HG02938 (cell line): ENCODE measurements around the gene RIBC1.
"Not testable (repeated sequence)": the region's sequence is repeated elsewhere in the genome, so short reads cannot be mapped to it uniquely, and the experiment has no call there.

Experiments
- ATAC-seq: cut with Tn5 transposase; IDR thresholded peaks from one replicate; pipeline ENCODE4 v1.9.1; 2021; ENCODE audit warnings: mild to moderate bottlenecking, moderate library complexity; ENCODE audit not compliant: unreplicated experiment

The RIBC1 gene

GRCh38 chrX:53433651-53434639, 11.3 kb downstream of the RIBC1 start, which contains the start of gene HSD17B10:
Gene HSD17B10, minus strand, starts transcription at chrX:53434370. Its CDS starts 25 bp downstream, at chrX:53434345.
- ATAC-seq, result peak; percentile 95

DNA sequence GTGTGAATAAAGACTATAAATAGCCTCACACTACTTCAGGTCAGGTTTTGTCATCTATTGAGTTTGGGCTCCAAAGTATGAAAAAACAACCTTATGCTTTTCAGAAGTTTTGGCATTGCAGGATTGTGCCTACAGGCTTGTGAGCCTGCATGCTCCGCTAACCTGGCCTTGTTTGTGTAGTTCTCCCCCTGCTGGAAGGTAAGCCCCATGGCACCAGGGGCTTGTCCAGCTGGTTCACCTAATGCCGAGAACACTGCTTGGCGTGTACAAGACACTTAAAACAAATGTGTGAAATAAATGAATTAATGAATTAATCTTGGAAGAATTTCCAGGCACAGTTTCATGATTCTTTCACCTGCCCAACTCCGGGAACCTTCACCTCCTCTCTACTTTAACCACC, 13.3 kb downstream of the RIBC1 start:
- ATAC-seq, result peak; percentile 49

GRCh38 chrX:53437206-53437605, 14.5 kb downstream of the RIBC1 start:
- ATAC-seq, result no peak

- ATAC-seq, result no peak
Measured at GRCh38 chrX:53438174-53438831, 15.6 kb downstream of the RIBC1 start.

DNA sequence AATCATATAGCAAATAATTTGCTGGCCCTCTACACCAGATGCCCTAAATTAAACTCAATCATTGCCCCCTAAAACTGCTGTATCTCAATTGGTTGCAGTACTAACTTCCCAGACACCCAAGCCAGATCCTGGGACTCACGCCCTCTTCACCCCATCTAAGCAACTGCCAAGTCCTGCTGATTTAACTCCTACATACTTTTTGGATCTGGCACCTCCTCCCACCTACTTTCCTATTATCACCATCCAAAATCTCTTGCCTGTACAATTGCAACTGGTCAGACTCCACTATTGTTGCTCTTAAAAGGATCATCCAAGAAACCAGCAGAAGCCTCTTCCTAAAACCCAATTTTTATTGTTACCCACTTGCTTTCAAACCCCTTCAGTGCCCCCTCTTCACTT, 16.2 kb downstream of the RIBC1 start:
- no peak for ATAC-seq

- no peak for ATAC-seq
Measured at GRCh38 chrX:53440101-53440500, 17.4 kb downstream of the RIBC1 start.

DNA sequence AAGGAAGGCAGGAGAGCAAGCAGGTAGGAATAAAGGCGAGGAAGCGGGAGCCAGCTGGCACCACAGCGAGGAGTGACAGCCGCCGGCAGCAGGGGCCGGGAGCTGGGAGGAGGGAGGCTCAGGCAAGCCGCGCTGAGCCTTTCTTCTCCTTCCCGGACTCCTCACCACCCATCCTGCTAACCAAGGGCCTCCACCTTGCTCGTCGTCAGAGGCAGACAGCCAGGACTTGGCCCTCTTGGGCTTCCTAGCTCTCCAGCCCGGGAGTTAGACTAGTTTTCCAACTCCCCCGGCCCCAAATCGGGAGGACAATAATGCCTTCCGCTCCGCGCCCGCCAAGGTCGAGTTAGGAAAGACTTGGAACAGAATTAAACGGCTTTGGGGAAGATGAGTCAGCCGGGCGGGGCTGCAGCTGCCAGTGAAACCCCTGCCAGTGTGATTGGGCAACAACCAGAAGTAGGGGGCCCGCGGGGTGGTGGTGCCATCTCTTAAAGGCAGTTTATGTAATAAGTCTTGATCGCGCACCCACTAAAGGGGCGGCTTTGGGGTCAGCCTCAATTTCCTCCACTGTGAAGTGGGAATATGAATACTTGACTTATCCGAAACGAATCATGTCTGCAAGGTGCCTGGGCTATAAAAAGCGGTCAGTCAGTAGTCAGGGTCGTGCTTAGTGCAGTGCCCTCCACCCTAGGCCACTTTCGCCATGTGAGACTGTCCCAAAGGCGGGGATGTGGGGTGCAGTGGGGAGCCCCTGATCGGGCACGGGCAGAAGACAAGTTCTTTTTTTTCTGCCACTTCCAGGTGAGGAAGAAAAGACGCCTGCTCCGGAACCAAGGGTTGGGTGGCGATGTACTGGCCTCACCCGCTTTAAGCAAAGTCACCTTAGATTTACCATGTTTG, 18.2 kb downstream of the RIBC1 start:
- no peak for ATAC-seq

DNA sequence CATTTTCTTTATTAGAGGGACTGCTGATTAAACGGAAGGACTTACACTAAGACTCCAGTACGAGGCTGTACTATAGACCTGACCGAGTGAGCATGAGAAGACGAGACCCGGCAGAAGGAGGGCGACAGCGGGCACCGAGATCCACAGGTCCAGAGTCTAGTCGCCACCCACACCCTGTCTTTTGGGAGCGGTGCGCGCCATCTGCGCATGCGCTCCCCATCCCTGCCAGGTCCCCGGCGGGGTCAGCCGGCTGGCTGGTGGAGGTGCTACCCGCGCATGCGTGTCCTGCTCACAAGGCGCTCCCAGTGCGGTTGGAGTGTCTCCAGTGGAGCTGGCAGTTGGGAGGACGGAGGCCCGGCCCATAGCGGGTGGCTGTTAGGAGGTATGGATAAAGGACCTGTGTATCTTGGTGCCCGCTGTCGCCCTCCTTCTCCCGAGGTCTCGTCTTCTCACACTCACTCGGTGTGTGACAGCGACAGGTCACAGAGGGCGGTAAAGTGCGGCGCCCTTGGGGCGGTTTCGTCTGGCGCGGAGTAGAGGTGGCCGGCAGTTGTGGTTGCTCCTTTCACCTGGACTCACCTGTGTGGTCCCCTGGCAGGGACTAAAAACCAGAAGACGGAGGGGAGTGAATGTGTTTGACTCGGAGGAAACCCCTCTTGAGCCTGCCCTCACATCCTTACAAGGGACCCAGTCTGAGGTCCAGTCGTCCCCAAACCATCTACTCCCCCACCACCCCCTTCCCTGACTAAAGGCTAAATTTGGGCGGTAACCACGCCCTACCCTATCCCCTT, 19.1 kb downstream of the RIBC1 start:
- peak; percentile 45 for ATAC-seq

GRCh38 chrX:53442322-53442631, 19.6 kb downstream of the RIBC1 start:
- ATAC-seq, result no peak

GRCh38 chrX:53445977-53446376, 23.3 kb downstream of the RIBC1 start:
- no peak for ATAC-seq

- ATAC-seq, result no peak
Measured at GRCh38 chrX:53447441-53447840, 24.8 kb downstream of the RIBC1 start.

DNA sequence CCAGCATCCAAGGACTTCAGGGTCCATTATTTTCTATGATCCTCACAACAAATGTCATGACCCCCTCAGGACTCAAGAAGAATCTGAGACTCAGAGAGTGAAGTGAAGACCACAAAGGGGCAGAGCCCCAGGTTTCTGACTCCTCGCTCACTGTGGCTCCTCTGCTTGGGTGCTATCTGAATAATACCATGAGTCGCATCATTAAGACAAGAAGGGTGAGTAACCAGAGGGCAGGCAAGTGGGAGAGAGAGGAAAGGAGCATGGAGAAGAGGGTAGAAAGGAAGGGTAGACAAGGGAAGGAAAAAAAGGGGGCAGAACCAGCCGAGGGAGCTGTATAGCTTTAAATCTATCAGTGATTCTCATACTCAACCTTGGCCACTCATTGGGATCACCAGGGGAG, 27.0 kb downstream of the RIBC1 start:
- no peak for ATAC-seq

GRCh38 chrX:53452812-53453211, 30.1 kb downstream of the RIBC1 start:
- ATAC-seq, result no peak

- no peak for ATAC-seq
Measured at GRCh38 chrX:53456254-53456653, 33.6 kb downstream of the RIBC1 start.

GRCh38 chrX:53458082-53458481, 35.4 kb downstream of the RIBC1 start:
- no peak for ATAC-seq

DNA sequence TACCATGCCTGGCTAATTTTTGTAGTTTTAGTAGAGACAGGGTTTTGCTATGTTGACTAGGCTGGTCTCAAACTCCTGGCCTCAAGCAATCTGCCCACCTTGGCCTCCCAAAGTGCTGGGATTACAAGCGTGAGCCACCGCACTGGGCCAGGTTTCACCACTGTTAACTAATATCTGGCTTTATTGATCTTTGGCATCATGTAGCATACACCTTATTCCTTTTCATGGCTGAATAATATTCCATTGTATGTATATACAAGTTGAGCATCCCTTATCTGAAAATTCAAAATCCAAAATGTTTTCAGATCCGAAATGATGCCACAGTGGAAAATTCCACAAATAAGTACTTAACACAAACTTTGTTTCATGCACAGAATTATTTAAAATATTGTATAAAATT, 46.0 kb downstream of the RIBC1 start:
- not testable (repeated sequence) for ATAC-seq

DNA sequence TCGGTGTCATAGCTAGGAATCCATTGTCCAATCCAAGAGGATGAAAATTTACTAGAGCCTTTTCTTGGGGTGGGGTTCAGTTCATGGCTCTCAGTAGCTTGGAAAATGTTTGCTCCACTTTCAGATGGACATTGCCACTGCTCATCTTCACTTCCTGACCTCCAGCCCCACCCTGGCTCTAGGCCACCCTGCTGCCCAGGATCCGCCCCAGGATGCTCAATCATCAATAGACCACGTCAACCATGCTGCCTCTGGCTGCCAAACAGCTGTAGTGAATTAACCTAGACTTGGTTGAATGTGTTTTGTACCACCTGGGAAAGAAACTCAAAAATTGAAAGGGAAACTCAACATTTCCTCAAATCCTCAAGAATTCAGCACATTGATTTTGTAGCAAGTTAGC, 48.7 kb downstream of the RIBC1 start:
- ATAC-seq, result no peak

DNA sequence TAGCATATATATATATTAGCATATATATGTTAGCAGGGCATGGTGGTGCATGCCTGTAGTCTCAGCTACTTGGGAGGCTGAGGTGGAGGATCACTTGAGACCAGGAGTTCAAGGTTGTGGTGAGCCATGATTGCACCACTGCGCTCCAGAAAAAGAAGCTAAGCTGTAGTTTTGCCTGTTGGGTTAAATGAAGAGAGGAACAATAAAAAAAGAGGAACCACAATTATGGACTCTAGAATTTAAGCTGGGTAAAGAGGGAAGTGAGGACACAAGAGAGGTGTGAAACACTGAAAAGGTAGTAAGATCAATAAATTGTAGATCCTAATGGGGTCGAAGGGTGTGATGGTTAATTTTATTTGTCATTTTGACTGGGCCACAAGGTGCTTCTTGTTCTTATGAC, 52.0 kb downstream of the RIBC1 start:
- no peak for ATAC-seq

DNA sequence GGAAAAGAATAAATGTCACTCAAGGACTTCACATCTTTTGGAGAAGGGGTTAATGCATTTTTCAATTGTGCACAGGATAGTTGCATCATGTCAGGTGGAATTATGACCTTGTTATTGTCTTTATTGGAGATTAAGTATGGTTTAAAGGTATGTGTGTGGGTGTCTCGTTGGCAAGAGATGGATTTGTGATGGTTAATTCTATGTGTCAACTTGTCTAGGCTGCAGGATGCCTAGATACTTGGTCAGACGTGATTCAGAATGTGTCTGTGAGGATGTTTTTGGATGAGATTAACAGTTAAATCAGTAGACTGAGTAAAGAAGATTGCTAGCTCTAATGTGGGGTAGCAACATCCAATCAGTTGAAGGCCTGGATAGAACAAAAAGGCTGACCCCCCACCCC, 53.7 kb downstream of the RIBC1 start:
- no peak for ATAC-seq

- ATAC-seq, result no peak
Measured at GRCh38 chrX:53479301-53479700, 56.6 kb downstream of the RIBC1 start.
